PFSK-1 (cell line): ENCODE data around the gene CPA3.

Source experiments
- FOXP2 ChIP-seq: optimal IDR thresholded peaks from 2 replicates; pipeline ENCODE3; 2011; ENCODE audit warnings: borderline replicate concordance, control low read depth, inconsistent platforms; ENCODE audit not compliant: insufficient read depth; ENCODE audit errors: extremely low read length, extremely low read depth
- POLR2AphosphoS5 ChIP-seq: IDR thresholded peaks from 2 replicates; pipeline ENCODE4 v1.6.1; 2012; ENCODE audit warnings: low read depth, mild to moderate bottlenecking, control low read depth, low read length, moderate library complexity
- REST ChIP-seq, 2 experiments: IDR thresholded peaks; 2 replicates each; pipeline versions ENCODE4 v1.6.1 to v1.8.0; 2011 to 2012; ENCODE audit warnings: low read depth in 2 of 2, low read length in 2 of 2, control low read depth in 1 of 2, inconsistent platforms in 1 of 2, mild to moderate bottlenecking in 1 of 2, moderate library complexity in 1 of 2; ENCODE audit not compliant: insufficient read depth in 1 of 2
- SIN3A ChIP-seq: IDR thresholded peaks from 2 replicates; pipeline ENCODE4 v1.6.1; 2012; ENCODE audit warnings: mild to moderate bottlenecking, low read length, moderate library complexity, borderline replicate concordance; ENCODE audit not compliant: insufficient read depth
- TAF1 ChIP-seq: IDR thresholded peaks from 2 replicates; pipeline ENCODE4 v1.6.1; 2012; ENCODE audit warnings: low read length, control low read depth, borderline replicate concordance; ENCODE audit not compliant: insufficient read depth

CPA3 gene

GRCh38 chr3:148931574-148931973, 66.5 kb downstream of the CPA3 start:
- TF ChIP-seq SIN3A (no peak), POLR2AphosphoS5 (no peak), TAF1 (no peak), REST (IDR thresholded peaks at IDR 0.05; ENCODE audit: insufficient read depth in 1 of 2, low read depth in 2 of 2, low read length in 2 of 2) (no peak), FOXP2 (no peak)

GRCh38 chr3:148932972-148933371, 67.9 kb downstream of the CPA3 start:
- TF ChIP-seq REST (IDR thresholded peaks at IDR 0.05; ENCODE audit: insufficient read depth in 1 of 2, low read depth in 2 of 2, low read length in 2 of 2), result no peak
- no peak for TF ChIP-seq FOXP2

- TF ChIP-seq POLR2AphosphoS5, result no peak
- no peak for TF ChIP-seq FOXP2
- TF ChIP-seq REST (IDR thresholded peaks at IDR 0.05; ENCODE audit: insufficient read depth in 1 of 2, low read depth in 2 of 2, low read length in 2 of 2), result no peak
- TF ChIP-seq TAF1, result no peak
- no peak for TF ChIP-seq SIN3A
Measured at GRCh38 chr3:148937467-148938255, 72.6 kb downstream of the CPA3 start.

GRCh38 chr3:148938306-148938705, 73.2 kb downstream of the CPA3 start:
- TF ChIP-seq POLR2AphosphoS5 (no peak), SIN3A (no peak), FOXP2 (no peak), TAF1 (no peak), REST (IDR thresholded peaks at IDR 0.05; ENCODE audit: insufficient read depth in 1 of 2, low read depth in 2 of 2, low read length in 2 of 2) (no peak)

GRCh38 chr3:148938936-148939335, 73.8 kb downstream of the CPA3 start:
- TF ChIP-seq SIN3A, result no peak
